Gastrocnemius medialis (tissue), 4 donors: ENCODE data around the gene DYRK1B. TPM values are rescaled to one million over a fixed set of nuclear protein-coding genes. Genes with fewer than 3 reads are reported as not detected.
"Not testable (repeated sequence)": the region's sequence is repeated elsewhere in the genome, so short reads cannot be mapped to it uniquely, and the experiment has no call there.

Experiments used
- ATAC-seq, 2 donors: fragments of 150-250 bp; one replicate each; pipeline ENCODE4 v1.9.1; 2016
- DNase-seq, 2 donors: peaks; one replicate each; pipeline ENCODE4 v3.0.0-alpha.2; 2019
- H3K27ac ChIP-seq, 4 donors: fragments of 200-600 bp; sonication (generic); 1 replicate in 1 of 4; 2 replicates in 3 of 4; pipeline ENCODE4 v1.5.1; 2016 to 2018; ENCODE audit warnings: mild to moderate bottlenecking in 2 of 4, moderate library complexity in 1 of 4
- H3K27me3 ChIP-seq, 3 donors: fragments of 200-600 bp; sonication (generic) in 2 of 3; 1 replicate in 1 of 3; 2 replicates in 2 of 3; pipeline versions ENCODE4 v1.5.1 to v1.6.0; 2016 to 2019; ENCODE audit warnings: mild to moderate bottlenecking in 1 of 3, moderate library complexity in 1 of 3
- H3K36me3 ChIP-seq, 2 donors: fragments of 200-600 bp; sonication (generic) in 1 of 2; one replicate each; pipeline ENCODE4 v1.5.1; 2017 to 2018
- H3K4me1 ChIP-seq, 2 donors: fragments of 200-600 bp; sonication (generic) in 1 of 2; one replicate each; pipeline ENCODE4 v1.5.1; 2016 to 2017; ENCODE audit warnings: mild to moderate bottlenecking in 2 of 2
- H3K4me3 ChIP-seq, 4 donors: fragments of 200-600 bp; sonication (generic) in 3 of 4; 1 replicate in 1 of 4; 2 replicates in 3 of 4; pipeline ENCODE4 v1.5.1; 2016 to 2019; ENCODE audit warnings: mild to moderate bottlenecking in 2 of 4
- H3K9me3 ChIP-seq, 3 donors: fragments of 200-600 bp; sonication (generic) in 2 of 3; 1 replicate in 1 of 3; 2 replicates in 2 of 3; pipeline ENCODE4 v1.5.1; 2016 to 2019
- POLR2A ChIP-seq, 2 donors: fragments of 450-650 bp; IDR thresholded peaks; one replicate each; pipeline ENCODE4 v1.6.1; 2017; ENCODE audit warnings: antibody characterized with exemption in 2 of 2, mild to moderate bottlenecking in 2 of 2, moderate library complexity in 2 of 2
- in situ Hi-C, 4 donors: fragments of 200-750 bp; cut with MboI; loops; one replicate each; pipeline versions ENCODE4 v1.15.0 to v1.8.0; 2017; ENCODE audit warnings: low sequenced_read_pairs in 4 of 4
- intact Hi-C: fragments of 100-400 bp; cut with DNase I; formaldehyde crosslinking; loops from one replicate; pipeline ENCODE4 v1.15.1; 2023; ENCODE audit warnings: low total_unique reads
- total RNA-seq, 4 donors: library from RNA; depleted of rRNA; stranded (reverse); fragments of >200 nt; gene quantifications; one replicate each; pipeline versions ENCODE4 v1.1.0 to v1.2.3, GENCODE V29; 2016
- TF ChIP-seq, protein P1 (sequence below), 5 experiments: fragments of 450-650 bp in 3 of 5; fragments of 200-600 bp in 2 of 5; sonication (generic) in 2 of 5; IDR thresholded peaks in 4 of 5; conservative IDR thresholded peaks in 1 of 5; 1 replicate in 4 of 5; 2 replicates in 1 of 5; pipeline ENCODE4 v1.5.1; 2016 to 2019; ENCODE audit warnings: antibody characterized with exemption in 5 of 5, mild to moderate bottlenecking in 3 of 5, moderate library complexity in 3 of 5

The DYRK1B gene
- total RNA-seq, 4 donors from 2014 or later = 39.6 to 68.7 (median 61.8) TPM

DNA sequence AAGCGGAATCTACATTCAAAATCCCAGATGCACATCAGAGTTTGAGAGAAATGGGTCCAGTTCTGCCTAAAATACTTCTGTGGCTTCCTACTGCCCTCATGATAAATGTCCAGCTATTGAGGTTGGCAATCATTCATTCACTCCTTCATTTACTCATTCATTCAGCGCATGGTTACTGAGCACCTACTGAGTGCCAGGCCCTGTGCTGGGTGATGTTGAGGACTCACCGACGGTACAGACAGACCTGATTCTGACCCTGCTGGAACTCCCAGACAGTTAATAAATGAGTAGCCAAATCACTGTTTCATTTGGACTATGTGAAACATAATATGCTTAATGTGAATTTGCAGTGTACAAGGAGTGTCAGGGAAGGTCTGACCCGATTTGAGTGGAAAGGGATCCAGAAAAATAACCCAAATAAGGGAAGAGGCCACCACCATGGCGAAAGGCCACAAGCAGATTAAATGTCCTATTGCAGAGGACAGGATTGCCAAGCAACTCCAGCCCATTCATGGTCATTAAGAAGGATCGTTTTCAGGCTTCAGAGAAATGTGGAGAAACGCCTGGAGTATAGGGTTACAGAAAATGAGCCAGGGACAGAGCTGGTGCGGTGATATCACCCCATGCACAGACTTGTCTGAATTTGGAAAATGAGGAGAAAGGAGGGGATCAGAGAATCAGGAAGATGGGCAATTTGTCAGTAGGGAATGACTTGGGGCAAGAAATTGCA lies 20.5 kb downstream of the DYRK1B start:
- H3K27me3 ChIP-seq = no peaks in the 10 kb centered on the region
- ATAC-seq (peak; percentile 77 to 91), DNase-seq (peak; percentile 76 to 87)
- H3K27ac ChIP-seq = peak overlapping the region; percentile 84 to 99 (median 92)
- intact Hi-C loops = loop anchor here (1.0 kb wide), 1 partner anchor 10 kb away; no protein-coding TSS in a partner anchor
- in situ Hi-C loops = loop anchor here in 1 of 4 donors (25.0 kb wide), 1 partner anchor 1151 kb away; no protein-coding TSS in a partner anchor
- H3K4me3 ChIP-seq = no peak overlapping the region
- TF ChIP-seq POLR2A (IDR thresholded peaks at IDR 0.05) = no peak
- TF ChIP-seq, protein P1, sequence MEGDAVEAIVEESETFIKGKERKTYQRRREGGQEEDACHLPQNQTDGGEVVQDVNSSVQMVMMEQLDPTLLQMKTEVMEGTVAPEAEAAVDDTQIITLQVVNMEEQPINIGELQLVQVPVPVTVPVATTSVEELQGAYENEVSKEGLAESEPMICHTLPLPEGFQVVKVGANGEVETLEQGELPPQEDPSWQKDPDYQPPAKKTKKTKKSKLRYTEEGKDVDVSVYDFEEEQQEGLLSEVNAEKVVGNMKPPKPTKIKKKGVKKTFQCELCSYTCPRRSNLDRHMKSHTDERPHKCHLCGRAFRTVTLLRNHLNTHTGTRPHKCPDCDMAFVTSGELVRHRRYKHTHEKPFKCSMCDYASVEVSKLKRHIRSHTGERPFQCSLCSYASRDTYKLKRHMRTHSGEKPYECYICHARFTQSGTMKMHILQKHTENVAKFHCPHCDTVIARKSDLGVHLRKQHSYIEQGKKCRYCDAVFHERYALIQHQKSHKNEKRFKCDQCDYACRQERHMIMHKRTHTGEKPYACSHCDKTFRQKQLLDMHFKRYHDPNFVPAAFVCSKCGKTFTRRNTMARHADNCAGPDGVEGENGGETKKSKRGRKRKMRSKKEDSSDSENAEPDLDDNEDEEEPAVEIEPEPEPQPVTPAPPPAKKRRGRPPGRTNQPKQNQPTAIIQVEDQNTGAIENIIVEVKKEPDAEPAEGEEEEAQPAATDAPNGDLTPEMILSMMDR (IDR thresholded peaks at IDR 0.05 in 4 of 5, conservative IDR thresholded peaks at IDR 0.05 in 1 of 5) = no peak
- H3K9me3 ChIP-seq = no peaks in the 10 kb centered on the region
- peaks cover 53 to 59% of the 10 kb centered on the region in 2 donors for H3K4me1 ChIP-seq
- no peaks in the 10 kb centered on the region for H3K36me3 ChIP-seq

DNA sequence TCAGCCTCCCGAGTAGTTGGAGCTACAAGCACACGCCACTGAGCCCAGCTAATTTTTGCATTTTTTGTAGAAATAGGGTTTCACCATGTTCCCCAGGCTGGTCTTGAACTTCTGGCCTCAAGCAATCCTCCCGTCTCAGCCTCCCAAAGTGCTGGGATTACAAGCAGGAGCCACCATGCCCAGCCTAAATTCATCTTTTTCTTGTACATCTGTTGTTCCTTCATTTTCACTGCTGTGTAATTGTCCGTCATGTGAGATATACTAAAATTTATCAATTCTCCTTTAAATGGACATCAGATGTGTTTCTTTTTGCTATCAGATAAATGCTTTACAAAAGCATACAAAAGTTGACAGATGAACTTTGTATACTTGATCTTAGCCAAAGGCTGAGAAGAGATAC lies 22.9 kb downstream of the DYRK1B start:
- ATAC-seq (no peak), DNase-seq (no peak)
- Histone ChIP-seq H3K27ac (peak overlapping the region in 2 of 4 donors; percentile 90 to 94), H3K9me3 (no peaks in the 10 kb centered on the region), H3K4me3 (no peak overlapping the region), H3K27me3 (no peaks in the 10 kb centered on the region), H3K36me3 (no peaks in the 10 kb centered on the region), H3K4me1 (peaks cover 31 to 36% of the 10 kb centered on the region in 2 donors)
- TF ChIP-seq, protein P1 (IDR thresholded peaks at IDR 0.05 in 4 of 5, conservative IDR thresholded peaks at IDR 0.05 in 1 of 5) = no peak
- TF ChIP-seq POLR2A (IDR thresholded peaks at IDR 0.05) = no peak
- intact Hi-C loops (no loop called here), in situ Hi-C loops (loop anchor here in 1 of 4 donors (25.0 kb wide), 1 partner anchor 1149 kb away; no protein-coding TSS in a partner anchor)

DNA sequence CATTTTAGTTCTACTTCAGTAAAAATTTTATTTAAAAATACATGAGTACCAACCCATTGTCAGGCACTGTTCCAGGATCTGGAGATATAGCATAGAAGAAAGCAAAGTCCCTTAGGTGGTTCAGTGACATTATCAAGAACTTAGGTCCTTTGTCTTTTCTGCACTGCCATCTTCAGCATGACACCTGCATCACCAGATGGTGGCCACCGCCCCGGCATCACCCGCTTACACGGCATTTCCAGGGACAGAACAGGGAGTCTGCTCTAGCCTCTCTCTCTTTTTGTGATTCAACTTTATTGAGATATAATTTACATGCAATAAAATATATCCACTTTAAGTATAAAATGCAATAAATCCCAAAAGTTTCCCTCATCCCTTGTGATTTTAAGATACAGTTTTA lies 23.5 kb downstream of the DYRK1B start:
- Histone ChIP-seq H3K4me1 (peaks cover 29 to 30% of the 10 kb centered on the region in 2 donors), H3K27me3 (no peaks in the 10 kb centered on the region), H3K36me3 (no peaks in the 10 kb centered on the region), H3K4me3 (no peak overlapping the region), H3K27ac (peak overlapping the region in 1 of 4 donors; percentile 33), H3K9me3 (no peaks in the 10 kb centered on the region)
- TF ChIP-seq, protein P1 (IDR thresholded peaks at IDR 0.05 in 4 of 5, conservative IDR thresholded peaks at IDR 0.05 in 1 of 5) = no peak
- TF ChIP-seq POLR2A (IDR thresholded peaks at IDR 0.05) = no peak
- intact Hi-C loops (no loop called here), in situ Hi-C loops (loop anchor here in 1 of 4 donors (25.0 kb wide), 1 partner anchor 1148 kb away; no protein-coding TSS in a partner anchor)
- no peak for ATAC-seq
- no peak for DNase-seq

DNA sequence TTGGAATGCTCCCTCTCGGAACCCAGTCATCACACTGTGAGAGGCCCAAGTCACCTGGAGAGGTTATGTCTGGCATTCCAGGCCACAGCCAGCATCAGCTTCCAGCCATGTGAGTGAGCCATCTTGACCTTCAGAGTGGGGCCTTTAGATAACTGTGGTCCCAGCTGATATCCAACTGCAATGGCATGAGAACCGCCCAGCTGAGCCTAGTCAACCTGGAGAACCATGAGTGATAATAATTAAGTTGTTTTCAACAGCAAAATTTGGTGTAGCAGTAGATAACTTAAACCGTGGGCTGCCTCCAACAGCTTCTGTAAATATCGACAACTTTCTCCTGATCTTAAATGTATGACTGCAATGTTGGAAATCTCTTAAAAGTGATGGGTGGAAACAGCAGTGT lies 24.6 kb downstream of the DYRK1B start:
- H3K4me1 ChIP-seq = peaks cover 22 to 29% of the 10 kb centered on the region in 2 donors
- in situ Hi-C loops (loop anchor here in 1 of 4 donors (25.0 kb wide), 1 partner anchor 1147 kb away; no protein-coding TSS in a partner anchor), intact Hi-C loops (no loop called here)
- H3K27ac ChIP-seq = peak overlapping the region in 1 of 4 donors; percentile 33
- TF ChIP-seq, protein P1 (IDR thresholded peaks at IDR 0.05 in 4 of 5, conservative IDR thresholded peaks at IDR 0.05 in 1 of 5) = no peak
- no peak for TF ChIP-seq POLR2A (IDR thresholded peaks at IDR 0.05)
- no peaks in the 10 kb centered on the region for H3K36me3 ChIP-seq
- no peaks in the 10 kb centered on the region for H3K27me3 ChIP-seq
- H3K9me3 ChIP-seq = no peaks in the 10 kb centered on the region
- no peak for DNase-seq
- no peak for ATAC-seq
- H3K4me3 ChIP-seq = no peak overlapping the region

DNA sequence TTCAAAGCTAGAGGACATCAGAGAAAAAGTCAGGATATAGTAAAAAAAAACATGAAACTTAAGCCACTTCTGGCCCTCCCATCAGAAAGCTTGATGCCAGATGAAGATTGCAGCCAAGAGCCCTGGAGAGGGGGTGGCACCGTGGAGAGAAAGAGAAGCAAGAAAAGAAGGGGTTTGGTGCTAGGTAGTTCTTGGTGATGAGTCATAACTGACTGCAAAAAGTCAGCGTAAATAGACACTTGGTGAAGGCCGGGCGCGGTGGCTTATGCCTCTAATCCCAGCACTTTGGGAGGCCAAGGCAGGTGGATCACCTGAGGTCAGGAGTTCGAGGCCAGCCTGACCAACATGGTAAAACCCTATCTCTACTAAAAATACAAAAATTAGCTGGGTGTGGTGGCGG lies 25.3 kb downstream of the DYRK1B start:
- in situ Hi-C loops = loop anchor here in 1 of 4 donors (25.0 kb wide), 1 partner anchor 1146 kb away; no protein-coding TSS in a partner anchor
- DNase-seq, H3K36me3 ChIP-seq, intact Hi-C loops, H3K27me3 ChIP-seq, H3K9me3 ChIP-seq, ATAC-seq, H3K4me3 ChIP-seq: not testable (repeated sequence)
- peaks cover 16 to 27% of the 10 kb centered on the region in 2 donors for H3K4me1 ChIP-seq
- peak overlapping the region in 1 of 4 donors; percentile 24 for H3K27ac ChIP-seq
